ENCODE measurements around the gene MDP1.
"Not testable (repeated sequence)": the region's sequence is repeated elsewhere in the genome, so short reads cannot be mapped to it uniquely, and the experiment has no call there.

DNA sequence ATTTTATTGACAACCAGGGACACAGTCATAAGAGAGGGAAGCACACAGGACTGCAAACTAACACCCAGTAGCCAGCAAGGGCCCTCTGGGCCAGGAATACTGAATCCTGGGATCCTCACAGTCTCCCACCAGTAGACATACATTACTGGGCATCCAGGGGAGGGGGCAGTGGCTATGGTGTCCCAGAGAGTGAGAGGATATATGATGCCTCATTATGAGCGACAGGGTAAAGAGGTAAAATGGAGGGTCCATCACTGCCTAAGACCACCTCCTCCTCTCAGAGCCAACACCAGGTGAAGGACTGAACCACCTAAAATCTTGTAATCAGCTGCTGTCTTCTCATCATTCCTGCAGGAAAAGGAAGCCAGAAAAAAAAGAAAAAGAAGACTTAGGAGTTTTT lies 1.0 kb upstream of the MDP1 start:
- TF ChIP-seq, protein P1, sequence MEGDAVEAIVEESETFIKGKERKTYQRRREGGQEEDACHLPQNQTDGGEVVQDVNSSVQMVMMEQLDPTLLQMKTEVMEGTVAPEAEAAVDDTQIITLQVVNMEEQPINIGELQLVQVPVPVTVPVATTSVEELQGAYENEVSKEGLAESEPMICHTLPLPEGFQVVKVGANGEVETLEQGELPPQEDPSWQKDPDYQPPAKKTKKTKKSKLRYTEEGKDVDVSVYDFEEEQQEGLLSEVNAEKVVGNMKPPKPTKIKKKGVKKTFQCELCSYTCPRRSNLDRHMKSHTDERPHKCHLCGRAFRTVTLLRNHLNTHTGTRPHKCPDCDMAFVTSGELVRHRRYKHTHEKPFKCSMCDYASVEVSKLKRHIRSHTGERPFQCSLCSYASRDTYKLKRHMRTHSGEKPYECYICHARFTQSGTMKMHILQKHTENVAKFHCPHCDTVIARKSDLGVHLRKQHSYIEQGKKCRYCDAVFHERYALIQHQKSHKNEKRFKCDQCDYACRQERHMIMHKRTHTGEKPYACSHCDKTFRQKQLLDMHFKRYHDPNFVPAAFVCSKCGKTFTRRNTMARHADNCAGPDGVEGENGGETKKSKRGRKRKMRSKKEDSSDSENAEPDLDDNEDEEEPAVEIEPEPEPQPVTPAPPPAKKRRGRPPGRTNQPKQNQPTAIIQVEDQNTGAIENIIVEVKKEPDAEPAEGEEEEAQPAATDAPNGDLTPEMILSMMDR (conservative IDR thresholded peaks at IDR 0.05 in 1 of 2, IDR thresholded peaks at IDR 0.05 in 1 of 2; ENCODE audit: extremely low read depth in 1 of 2, insufficient read depth in 1 of 2, low read depth in 1 of 2, low read length in 2 of 2): not testable (repeated sequence)
- TF ChIP-seq EZH2 (IDR thresholded peaks at IDR 0.05; ENCODE audit: borderline replicate concordance, low read length): not testable (repeated sequence)
